Activated CD4-positive, CD25-positive, alpha-beta regulatory T cell treated with anti-CD3 and anti-CD28 coated beads, Interleukin-2, amount 50 U/mL, for 16 hours (primary cell): ENCODE data around the gene EIF5A2.
"Not testable (repeated sequence)": the region's sequence is repeated elsewhere in the genome, so short reads cannot be mapped to it uniquely, and the experiment has no call there.

Experiments
- DNase-seq: peaks from one replicate; pipeline ENCODE4 v3.0.0-alpha.2; 2020; ENCODE audit warnings: low read depth, low spot score

Gene EIF5A2

GRCh38 chr3:170896781-170897180, 11.7 kb downstream of the EIF5A2 start:
- DNase-seq, result no peak

- DNase-seq, result not testable (repeated sequence)
These were observed 12.1 kb downstream of the EIF5A2 start for GRCh38 chr3:170896333-170896732.

GRCh38 chr3:170893895-170894294, 14.5 kb downstream of the EIF5A2 start:
- no peak for DNase-seq

- no peak for DNase-seq
These were observed 18.8 kb downstream of the EIF5A2 start for GRCh38 chr3:170889630-170890029.

GRCh38 chr3:170889132-170889531, 19.3 kb downstream of the EIF5A2 start:
- no peak for DNase-seq

- DNase-seq, result not testable (repeated sequence)
These were observed 24.1 kb downstream of the EIF5A2 start for GRCh38 chr3:170884109-170884930.

GRCh38 chr3:170878688-170879087, 29.7 kb downstream of the EIF5A2 start:
- DNase-seq, result not testable (repeated sequence)

- DNase-seq, result not testable (repeated sequence)
These were observed 31.1 kb downstream of the EIF5A2 start for GRCh38 chr3:170877311-170877710.

GRCh38 chr3:170876537-170876936, 31.9 kb downstream of the EIF5A2 start:
- no peak for DNase-seq

GRCh38 chr3:170869645-170870593, 38.5 kb downstream of the EIF5A2 start, which contains the start of gene RPL22L1:
RPL22L1 (minus strand) TSS chr3:170870195; CDS start chr3:170870167, 28 bp downstream.
- DNase-seq, result peak; percentile 85

- DNase-seq, result no peak
These were observed 39.2 kb downstream of the EIF5A2 start for GRCh38 chr3:170869239-170869590.

GRCh38 chr3:170868577-170869238, 39.7 kb downstream of the EIF5A2 start:
- DNase-seq, result no peak

GRCh38 chr3:170867143-170867937, 41.1 kb downstream of the EIF5A2 start:
- DNase-seq, result no peak

GRCh38 chr3:170866499-170866898, 41.9 kb downstream of the EIF5A2 start:
- DNase-seq, result no peak

- DNase-seq, result no peak
These were observed 43.0 kb downstream of the EIF5A2 start for GRCh38 chr3:170865209-170866094.

GRCh38 chr3:170864525-170865208, 43.8 kb downstream of the EIF5A2 start:
- no peak for DNase-seq

- no peak for DNase-seq
These were observed 44.6 kb downstream of the EIF5A2 start for GRCh38 chr3:170863816-170864215.

- DNase-seq, result no peak
These were observed 45.6 kb downstream of the EIF5A2 start for GRCh38 chr3:170862618-170863374.

GRCh38 chr3:170858599-170858998, 49.8 kb downstream of the EIF5A2 start:
- no peak for DNase-seq
